ENCODE data around the gene PAPSS2. TPM values are rescaled to one million over a fixed set of nuclear protein-coding genes. Genes with fewer than 3 reads are reported as not detected.

PAPSS2 gene
- total and polyA plus RNA-seq, 2 donors (not counting 3 experiments of a cell fraction or from before 2014, with no cell fraction given): 27.9 to 82.6 TPM

- Histone ChIP-seq H3K4me1 (ENCODE audit: control insufficient read depth, extremely low read depth, insufficient read depth, low read length) (peaks cover 31% of the 10 kb centered on the region), H2AFZ (ENCODE audit: low read depth, low read length) (no peak overlapping the region), H4K20me1 (replicated peaks; ENCODE audit: control insufficient read depth, extremely low read depth, insufficient read depth, low read length) (no peaks in the 10 kb centered on the region), H3K4me2 (ENCODE audit: insufficient read depth, low read length) (no peak overlapping the region), H3K9me1 (replicated peaks; ENCODE audit: control insufficient read depth, extremely low read depth, insufficient read depth, low read length) (no peaks in the 10 kb centered on the region), H3K27me3 (ENCODE audit: control insufficient read depth in 2 of 2, insufficient read depth in 2 of 2, low read length in 2 of 2) (no peaks in the 10 kb centered on the region), H3K79me2 (ENCODE audit: control insufficient read depth, insufficient read depth, low read length) (no peaks in the 10 kb centered on the region), H3K4me3 (replicated peaks in 1 of 3; ENCODE audit: insufficient read depth in 1 of 3, low read depth in 1 of 3, low read length in 3 of 3) (no peak overlapping the region), H3K9me3 (replicated peaks; ENCODE audit: control insufficient read depth, insufficient read depth, low read length) (no peaks in the 10 kb centered on the region), H3K9ac (replicated peaks; ENCODE audit: extremely low read depth, insufficient read depth, low read length) (no peak overlapping the region), H3K27ac (ENCODE audit: insufficient read depth, low read depth, low read length) (no peak overlapping the region), H3K36me3 (ENCODE audit: control insufficient read depth in 2 of 2, extremely low read depth in 1 of 2, insufficient read depth in 2 of 2, low read length in 2 of 2) (no peaks in the 10 kb centered on the region)
- FAIRE-seq: no peak
- DNase-seq (ENCODE audit: low read depth, low spot score): no peak
- intact Hi-C loops (cut with micrococcal nuclease) (no loop called here), dilution Hi-C loops (cut with MboI; ENCODE audit: extremely low pct_ligation_motif_present, low sequenced_read_pairs) (no loop called here)
- BruUV-seq (replicated peaks): no TSS peak
- CTCF ChIA-PET: interaction anchor here (6.6 kb wide), 1 partner anchor 80 kb away, joined by 68 read pairs; no protein-coding TSS in a partner anchor
- TF ChIP-seq MAX (IDR thresholded peaks at IDR 0.05; ENCODE audit: insufficient read depth, insufficient read length): no peak
- TF ChIP-seq MYC (IDR thresholded peaks at IDR 0.05; ENCODE audit: low read depth, low read length): no peak
- no peak for TF ChIP-seq GATA2 (IDR thresholded peaks at IDR 0.05; ENCODE audit: insufficient read depth, insufficient read length, low read depth, low read length)
- no peak for TF ChIP-seq POLR2A (IDR thresholded peaks at IDR 0.05; ENCODE audit: low read depth, low read length)
- TF ChIP-seq FOS (IDR thresholded peaks at IDR 0.05; ENCODE audit: borderline replicate concordance, insufficient read depth, low read length): no peak
- TF ChIP-seq CTCF (IDR thresholded peaks at IDR 0.05; ENCODE audit: extremely low read depth in 1 of 2, insufficient read depth in 1 of 2, low read depth in 1 of 2, low read length in 2 of 2): no peak
- no peak for TF ChIP-seq JUN (IDR thresholded peaks at IDR 0.05; ENCODE audit: borderline replicate concordance, insufficient read depth, insufficient read length, low read depth)
- no peak for TF ChIP-seq EZH2 (IDR thresholded peaks at IDR 0.05; ENCODE audit: borderline replicate concordance, low read depth, low read length, severe bottlenecking)
- TF ChIP-seq POLR2AphosphoS5 (IDR thresholded peaks at IDR 0.05; ENCODE audit: insufficient read depth, low read depth, low read length): no peak
- POLR2A ChIA-PET: no interaction called here
These were observed 5.5 kb upstream of the PAPSS2 start for GRCh38 chr10:87654212-87654611.

Data from endothelial cell of umbilical vein (primary cell).